Parathyroid adenoma (tissue), 2 donors: ENCODE results near the gene C3orf85.

Experiments used
- H2AFZ ChIP-seq: fragments of 300-600 bp; sonication (generic); one replicate; pipeline ENCODE4 v1.7.0; 2017; ENCODE audit warnings: antibody characterized with exemption, mild to moderate bottlenecking
- H3K27ac ChIP-seq: fragments of 300-600 bp; sonication (generic); one replicate; pipeline ENCODE4 v1.7.0; 2017
- H3K27me3 ChIP-seq: fragments of 300-600 bp; sonication (generic); one replicate; pipeline ENCODE4 v1.7.0; 2017; ENCODE audit warnings: low read length; ENCODE audit not compliant: control insufficient read depth, insufficient read depth
- H3K36me3 ChIP-seq: fragments of 300-600 bp; sonication (generic); one replicate; pipeline ENCODE4 v1.7.0; 2017; ENCODE audit warnings: low read length; ENCODE audit not compliant: control insufficient read depth, insufficient read depth
- H3K4me1 ChIP-seq: fragments of 300-600 bp; sonication (generic); one replicate; pipeline ENCODE4 v1.7.0; 2017; ENCODE audit warnings: control low read depth
- H3K4me2 ChIP-seq: fragments of 300-600 bp; sonication (generic); one replicate; pipeline ENCODE4 v1.7.0; 2017; ENCODE audit warnings: low read length
- H3K4me3 ChIP-seq: fragments of 300-600 bp; sonication (generic); one replicate; pipeline ENCODE4 v1.7.0; 2017; ENCODE audit warnings: low read depth, low read length
- H3K79me2 ChIP-seq: fragments of 300-600 bp; sonication (generic); one replicate; pipeline ENCODE4 v1.7.0; 2017; ENCODE audit warnings: control low read depth
- H3K9ac ChIP-seq: fragments of 300-600 bp; sonication (generic); one replicate; pipeline ENCODE4 v1.7.0; 2017; ENCODE audit warnings: mild to moderate bottlenecking
- H3K9me3 ChIP-seq: fragments of 300-600 bp; sonication (generic); one replicate; pipeline ENCODE4 v1.7.0; 2017; ENCODE audit warnings: low read length; ENCODE audit not compliant: control insufficient read depth
- TF ChIP-seq, protein P1 (sequence below): fragments of 300-600 bp; sonication (generic); IDR thresholded peaks from one replicate; pipeline ENCODE4 v1.7.0; 2017; ENCODE audit warnings: antibody characterized with exemption, mild to moderate bottlenecking
- donor health status: primary hyperparathyroidism.

The C3orf85 gene

DNA sequence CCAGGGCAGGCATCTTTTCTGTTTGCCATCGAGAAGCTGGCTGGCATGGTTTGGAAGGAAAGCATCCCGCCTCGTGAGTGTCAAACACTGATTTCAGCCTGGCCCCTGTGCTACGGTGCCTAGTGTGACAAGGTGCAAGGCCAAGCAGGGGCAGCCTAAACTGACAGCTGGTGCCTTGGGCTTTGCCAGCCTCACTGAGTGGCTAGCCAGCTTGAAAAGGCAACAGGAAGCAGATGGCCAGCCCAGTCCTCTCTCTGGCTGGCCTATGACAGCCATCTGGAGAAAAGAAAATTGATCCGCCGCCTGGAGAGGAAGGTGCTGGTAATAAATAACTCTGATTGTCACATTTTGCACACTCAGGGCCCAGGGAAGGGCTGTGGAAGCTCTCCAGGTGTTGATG is 52.2 kb downstream of the C3orf85 start:
- Histone ChIP-seq H3K4me2 (no peak overlapping the region), H3K4me1 (no peaks in the 10 kb centered on the region), H3K4me3 (no peak overlapping the region), H3K79me2 (no peaks in the 10 kb centered on the region), H3K27me3 (no peaks in the 10 kb centered on the region), H3K36me3 (no peaks in the 10 kb centered on the region), H3K9me3 (no peaks in the 10 kb centered on the region), H2AFZ (no peak overlapping the region), H3K9ac (no peak overlapping the region), H3K27ac (no peak overlapping the region)
- TF ChIP-seq, protein P1, sequence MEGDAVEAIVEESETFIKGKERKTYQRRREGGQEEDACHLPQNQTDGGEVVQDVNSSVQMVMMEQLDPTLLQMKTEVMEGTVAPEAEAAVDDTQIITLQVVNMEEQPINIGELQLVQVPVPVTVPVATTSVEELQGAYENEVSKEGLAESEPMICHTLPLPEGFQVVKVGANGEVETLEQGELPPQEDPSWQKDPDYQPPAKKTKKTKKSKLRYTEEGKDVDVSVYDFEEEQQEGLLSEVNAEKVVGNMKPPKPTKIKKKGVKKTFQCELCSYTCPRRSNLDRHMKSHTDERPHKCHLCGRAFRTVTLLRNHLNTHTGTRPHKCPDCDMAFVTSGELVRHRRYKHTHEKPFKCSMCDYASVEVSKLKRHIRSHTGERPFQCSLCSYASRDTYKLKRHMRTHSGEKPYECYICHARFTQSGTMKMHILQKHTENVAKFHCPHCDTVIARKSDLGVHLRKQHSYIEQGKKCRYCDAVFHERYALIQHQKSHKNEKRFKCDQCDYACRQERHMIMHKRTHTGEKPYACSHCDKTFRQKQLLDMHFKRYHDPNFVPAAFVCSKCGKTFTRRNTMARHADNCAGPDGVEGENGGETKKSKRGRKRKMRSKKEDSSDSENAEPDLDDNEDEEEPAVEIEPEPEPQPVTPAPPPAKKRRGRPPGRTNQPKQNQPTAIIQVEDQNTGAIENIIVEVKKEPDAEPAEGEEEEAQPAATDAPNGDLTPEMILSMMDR: no peak

DNA sequence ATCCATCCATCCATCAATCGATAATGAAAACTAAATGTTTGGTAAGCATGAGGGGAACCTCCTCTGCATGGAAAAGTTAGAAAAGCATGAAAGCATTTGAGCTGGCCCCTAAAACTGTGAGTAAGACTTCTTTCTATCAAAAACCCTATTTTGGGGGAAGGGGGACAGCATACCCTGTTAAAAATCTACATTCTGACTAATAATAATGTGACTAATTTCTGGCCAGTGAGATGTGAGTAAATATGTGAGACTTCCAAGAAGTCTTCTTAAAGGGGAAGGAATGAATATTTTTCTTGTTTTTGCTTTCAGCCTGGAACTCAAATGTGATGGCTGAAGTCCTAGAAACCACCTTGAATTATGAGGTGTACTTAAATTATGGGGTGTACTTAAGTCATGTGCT is 54.9 kb downstream of the C3orf85 start:
- H3K4me2 ChIP-seq: no peak overlapping the region
- H3K9me3 ChIP-seq: no peaks in the 10 kb centered on the region
- H3K4me1 ChIP-seq: no peaks in the 10 kb centered on the region
- H2AFZ ChIP-seq: no peak overlapping the region
- H3K79me2 ChIP-seq: no peaks in the 10 kb centered on the region
- H3K27me3 ChIP-seq: no peaks in the 10 kb centered on the region
- H3K36me3 ChIP-seq: no peaks in the 10 kb centered on the region
- no peak overlapping the region for H3K27ac ChIP-seq
- TF ChIP-seq, protein P1: no peak
- no peak overlapping the region for H3K4me3 ChIP-seq
- H3K9ac ChIP-seq: no peak overlapping the region

DNA sequence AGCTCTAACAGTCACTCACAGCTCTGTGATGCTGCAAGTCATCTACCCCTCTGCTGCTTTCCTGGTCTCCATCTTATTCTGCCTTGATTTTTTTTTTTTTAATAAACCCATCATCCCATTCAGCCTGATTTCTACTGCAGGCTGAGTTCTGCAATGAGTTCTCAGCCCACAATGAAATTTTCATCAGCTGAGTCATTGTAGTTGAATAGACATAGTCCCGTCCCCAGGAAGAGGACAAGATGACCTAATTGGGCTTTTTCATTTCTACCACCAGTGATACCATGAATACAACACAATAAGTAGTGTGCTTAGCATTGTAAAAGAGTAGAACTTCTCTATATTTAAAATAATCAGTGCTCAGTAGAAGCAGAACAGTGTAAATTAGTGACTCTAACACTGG is 59.3 kb downstream of the C3orf85 start:
- no peak overlapping the region for H3K4me2 ChIP-seq
- no peaks in the 10 kb centered on the region for H3K79me2 ChIP-seq
- H3K27ac ChIP-seq: no peak overlapping the region

More for the DNA sequence above, 59.3 kb downstream of the C3orf85 start:
- Histone ChIP-seq H3K27me3 (no peaks in the 10 kb centered on the region), H3K9me3 (no peaks in the 10 kb centered on the region), H2AFZ (no peak overlapping the region), H3K9ac (no peak overlapping the region), H3K4me3 (no peak overlapping the region), H3K4me1 (no peaks in the 10 kb centered on the region), H3K36me3 (no peaks in the 10 kb centered on the region)
- TF ChIP-seq, protein P1: no peak
